ENCODE results near the gene SEMA3A. TPM values are rescaled to one million over a fixed set of nuclear protein-coding genes. Genes with fewer than 3 reads are reported as not detected.

The SEMA3A gene
- total RNA-seq, 4 donors from 2014 or later = 0.15 to 4.6 (median 0.69) TPM

DNA sequence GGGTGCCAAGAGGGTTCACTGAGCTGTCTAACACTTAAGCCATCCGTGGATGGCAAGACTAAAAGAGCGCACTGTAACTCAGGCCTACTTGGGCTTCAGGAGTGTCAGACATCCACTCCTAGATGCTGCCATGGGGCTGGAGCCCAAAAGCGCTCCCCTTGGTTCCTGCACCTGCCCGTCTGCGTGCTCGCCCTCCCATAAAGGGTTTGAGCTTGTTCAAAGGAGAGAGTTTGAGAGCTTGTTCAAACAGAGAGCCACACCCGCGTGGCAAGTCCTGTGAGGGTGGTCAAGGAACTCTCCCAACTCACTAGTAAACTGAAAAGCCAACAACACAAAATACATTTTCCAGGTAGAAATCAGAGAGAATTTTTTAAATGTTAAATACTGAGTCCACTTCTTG is 256.7 kb downstream of the SEMA3A start:
- no peaks in the 10 kb centered on the region for H3K27me3 ChIP-seq
- H3K4me1 ChIP-seq = no peaks in the 10 kb centered on the region
- H3K9me3 ChIP-seq = no peaks in the 10 kb centered on the region
- H3K36me3 ChIP-seq = no peaks in the 10 kb centered on the region
- 69 to 81% methylated on average over 3 to 4 of the region's 8 CpGs for WGBS, 2 donors
- DNase-seq = no peak
- no peak overlapping the region for H3K4me3 ChIP-seq
- H3K27ac ChIP-seq = no peak overlapping the region
- TF ChIP-seq, protein P1, sequence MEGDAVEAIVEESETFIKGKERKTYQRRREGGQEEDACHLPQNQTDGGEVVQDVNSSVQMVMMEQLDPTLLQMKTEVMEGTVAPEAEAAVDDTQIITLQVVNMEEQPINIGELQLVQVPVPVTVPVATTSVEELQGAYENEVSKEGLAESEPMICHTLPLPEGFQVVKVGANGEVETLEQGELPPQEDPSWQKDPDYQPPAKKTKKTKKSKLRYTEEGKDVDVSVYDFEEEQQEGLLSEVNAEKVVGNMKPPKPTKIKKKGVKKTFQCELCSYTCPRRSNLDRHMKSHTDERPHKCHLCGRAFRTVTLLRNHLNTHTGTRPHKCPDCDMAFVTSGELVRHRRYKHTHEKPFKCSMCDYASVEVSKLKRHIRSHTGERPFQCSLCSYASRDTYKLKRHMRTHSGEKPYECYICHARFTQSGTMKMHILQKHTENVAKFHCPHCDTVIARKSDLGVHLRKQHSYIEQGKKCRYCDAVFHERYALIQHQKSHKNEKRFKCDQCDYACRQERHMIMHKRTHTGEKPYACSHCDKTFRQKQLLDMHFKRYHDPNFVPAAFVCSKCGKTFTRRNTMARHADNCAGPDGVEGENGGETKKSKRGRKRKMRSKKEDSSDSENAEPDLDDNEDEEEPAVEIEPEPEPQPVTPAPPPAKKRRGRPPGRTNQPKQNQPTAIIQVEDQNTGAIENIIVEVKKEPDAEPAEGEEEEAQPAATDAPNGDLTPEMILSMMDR (IDR thresholded peaks at IDR 0.05) = no peak
- TF ChIP-seq POLR2A (IDR thresholded peaks at IDR 0.05) = no peak
- intact Hi-C loops (cut with DNase I) = loop anchor here (10.0 kb wide), 1 partner anchor 1087 kb away; no protein-coding TSS in a partner anchor

DNA sequence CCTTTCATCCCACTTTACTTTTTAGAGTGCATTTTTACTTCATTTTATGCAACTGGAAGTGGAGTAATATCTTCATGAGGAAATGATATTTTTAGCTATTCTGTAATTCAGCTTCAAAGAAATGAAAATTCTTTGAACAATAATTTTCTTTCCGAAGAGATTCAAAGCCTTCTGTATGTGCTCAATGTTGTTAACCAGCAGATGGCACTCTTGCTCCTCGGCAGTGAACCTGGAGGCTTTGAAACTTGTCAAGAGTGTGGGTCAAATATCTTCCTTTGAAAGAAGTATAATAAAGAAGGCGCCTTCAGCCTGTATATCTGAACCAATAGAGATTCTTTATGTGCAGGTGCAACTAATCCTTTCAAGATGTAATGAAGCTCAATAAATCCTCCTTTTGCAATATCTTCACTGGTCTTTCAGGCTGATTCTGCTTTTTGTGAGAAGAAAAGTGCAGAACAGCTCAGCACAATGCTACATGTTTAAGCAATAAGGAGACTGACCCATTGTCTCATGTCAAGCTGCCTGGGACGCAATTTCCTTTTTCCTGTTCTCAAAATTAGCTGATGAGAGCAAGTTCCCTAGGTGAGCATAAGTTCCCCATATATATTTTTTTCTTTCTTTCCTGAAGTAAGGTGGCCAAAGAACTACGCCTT is 258.4 kb downstream of the SEMA3A start:
- no peaks in the 10 kb centered on the region for H3K4me1 ChIP-seq
- H3K27ac ChIP-seq = no peak overlapping the region
- H3K27me3 ChIP-seq = no peaks in the 10 kb centered on the region
- intact Hi-C loops (cut with DNase I) = loop anchor here (10.0 kb wide), 1 partner anchor 1089 kb away; no protein-coding TSS in a partner anchor
- no peaks in the 10 kb centered on the region for H3K36me3 ChIP-seq
- no peak for DNase-seq
- TF ChIP-seq, protein P1 (IDR thresholded peaks at IDR 0.05) = peak; percentile 34 to 76 (median 58)
- TF ChIP-seq POLR2A (IDR thresholded peaks at IDR 0.05) = no peak
- H3K9me3 ChIP-seq = no peaks in the 10 kb centered on the region
- H3K4me3 ChIP-seq = no peak overlapping the region
- whole genome bisulfite sequencing, 2 donors = 22 to 29% methylated on average over 5 of the region's 5 CpGs

DNA sequence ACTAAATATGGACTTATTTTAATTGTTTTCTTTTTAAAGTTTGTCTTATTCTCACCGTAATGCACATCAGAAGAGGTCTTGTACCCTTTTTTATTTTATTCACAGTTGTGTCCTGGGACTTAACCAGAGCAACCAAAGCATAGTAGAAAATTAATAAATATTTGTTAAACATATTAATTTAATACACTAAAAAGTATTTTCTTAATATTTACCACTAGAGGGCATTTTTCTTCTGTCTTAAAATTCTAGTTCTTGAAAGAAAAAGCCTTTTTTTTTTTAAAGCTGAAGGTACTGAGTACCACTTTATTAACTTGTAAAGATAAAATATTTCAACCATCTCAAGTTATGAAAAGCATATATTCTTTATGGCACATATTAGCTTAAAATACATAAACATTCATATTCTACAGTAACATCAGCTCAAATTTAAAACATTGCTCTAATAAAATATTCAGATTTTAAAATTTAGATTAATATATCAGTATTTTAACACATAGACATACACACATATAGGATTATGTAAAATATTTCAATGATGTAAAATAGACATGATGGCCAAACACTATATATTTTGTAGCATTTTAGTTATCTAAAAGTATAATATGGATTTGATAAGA is 260.4 kb downstream of the SEMA3A start:
- H3K4me1 ChIP-seq = no peaks in the 10 kb centered on the region
- TF ChIP-seq POLR2A (IDR thresholded peaks at IDR 0.05) = no peak
- TF ChIP-seq, protein P1 (IDR thresholded peaks at IDR 0.05) = peak in 1 of 6 experiments; percentile 23
- WGBS, 2 donors = 69 to 73% methylated on average over 1 of the region's 1 CpG
- no peaks in the 10 kb centered on the region for H3K36me3 ChIP-seq
- DNase-seq = no peak
- intact Hi-C loops (cut with DNase I) = loop anchor here (10.0 kb wide), 1 partner anchor 1091 kb away; no protein-coding TSS in a partner anchor
- no peaks in the 10 kb centered on the region for H3K9me3 ChIP-seq
- no peak overlapping the region for H3K27ac ChIP-seq
- no peaks in the 10 kb centered on the region for H3K27me3 ChIP-seq
- H3K4me3 ChIP-seq = no peak overlapping the region

DNA sequence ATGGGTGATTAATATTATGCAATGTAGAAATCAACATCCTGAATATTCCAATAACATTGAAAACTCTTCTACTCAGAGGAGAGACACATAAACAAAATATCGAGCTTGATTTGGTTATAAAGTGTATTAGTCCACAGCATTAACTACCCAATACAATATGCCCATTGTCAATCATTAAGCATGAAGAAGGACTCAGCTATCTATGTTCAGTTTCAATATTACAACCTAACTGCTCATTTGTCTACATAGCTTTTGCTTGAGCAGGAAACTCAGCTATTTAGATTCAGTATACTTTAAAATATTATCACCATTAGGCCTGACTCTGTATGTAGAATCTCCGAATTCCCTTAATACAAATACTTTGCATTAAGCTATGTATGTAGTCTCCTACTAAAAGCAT is 262.6 kb downstream of the SEMA3A start:
- Histone ChIP-seq H3K27ac (no peak overlapping the region), H3K36me3 (no peaks in the 10 kb centered on the region), H3K27me3 (no peaks in the 10 kb centered on the region), H3K4me3 (no peak overlapping the region), H3K9me3 (no peaks in the 10 kb centered on the region), H3K4me1 (no peaks in the 10 kb centered on the region)
- intact Hi-C loops (cut with DNase I) = loop anchor here (10.0 kb wide), 1 partner anchor 1093 kb away; no protein-coding TSS in a partner anchor
- WGBS, 2 donors = 68 to 79% methylated on average over 2 of the region's 2 CpGs
- TF ChIP-seq POLR2A (IDR thresholded peaks at IDR 0.05) = no peak
- DNase-seq = no peak

DNA sequence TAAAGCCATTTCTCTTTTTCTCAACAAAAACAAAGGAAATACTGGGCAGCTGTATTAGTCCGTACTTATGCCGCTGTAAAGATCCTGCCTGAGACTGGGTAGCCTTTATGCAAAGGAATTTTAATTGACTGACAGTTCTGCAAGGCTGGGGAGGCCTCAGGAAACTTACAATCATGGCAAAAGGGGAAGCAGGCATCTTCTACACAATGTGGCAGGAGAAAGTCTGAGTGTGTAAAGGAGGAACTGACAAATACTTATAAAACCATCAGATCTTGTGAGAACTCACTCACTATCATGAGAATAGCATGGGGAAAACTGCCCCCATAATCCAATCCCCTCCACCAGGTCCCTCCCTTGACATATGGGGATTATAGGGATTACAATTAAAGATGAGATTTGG is 264.3 kb downstream of the SEMA3A start:
- Histone ChIP-seq H3K9me3 (no peaks in the 10 kb centered on the region), H3K27ac (no peak overlapping the region), H3K4me1 (no peaks in the 10 kb centered on the region), H3K27me3 (no peaks in the 10 kb centered on the region), H3K36me3 (no peaks in the 10 kb centered on the region), H3K4me3 (no peak overlapping the region)
- intact Hi-C loops (cut with DNase I) = loop anchor here (10.0 kb wide), 1 partner anchor 1095 kb away; no protein-coding TSS in a partner anchor
- no peak for DNase-seq
- TF ChIP-seq, protein P1 (IDR thresholded peaks at IDR 0.05) = no peak
- TF ChIP-seq POLR2A (IDR thresholded peaks at IDR 0.05) = no peak
- 81 to 82% methylated on average over 2 of the region's 2 CpGs for WGBS, 2 donors

All from esophagus squamous epithelium (tissue), 5 donors.